ENCODE measurements around the gene MFAP1. TPM values are rescaled to one million over a fixed set of nuclear protein-coding genes. Genes with fewer than 3 reads are reported as not detected.

Gene MFAP1, protein sequence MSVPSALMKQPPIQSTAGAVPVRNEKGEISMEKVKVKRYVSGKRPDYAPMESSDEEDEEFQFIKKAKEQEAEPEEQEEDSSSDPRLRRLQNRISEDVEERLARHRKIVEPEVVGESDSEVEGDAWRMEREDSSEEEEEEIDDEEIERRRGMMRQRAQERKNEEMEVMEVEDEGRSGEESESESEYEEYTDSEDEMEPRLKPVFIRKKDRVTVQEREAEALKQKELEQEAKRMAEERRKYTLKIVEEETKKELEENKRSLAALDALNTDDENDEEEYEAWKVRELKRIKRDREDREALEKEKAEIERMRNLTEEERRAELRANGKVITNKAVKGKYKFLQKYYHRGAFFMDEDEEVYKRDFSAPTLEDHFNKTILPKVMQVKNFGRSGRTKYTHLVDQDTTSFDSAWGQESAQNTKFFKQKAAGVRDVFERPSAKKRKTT
- 18.5 and 23.0 TPM in 2 replicates for total RNA-seq

GRCh38 chr15:43824302-43825246, at the start of gene MFAP1:
TSS of gene MFAP1 (minus strand) at chr15:43824690. CDS start at chr15:43824569, 121 bp downstream.

GRCh38 chr15:43826508-43827341, 2.2 kb upstream of the MFAP1 start, which contains the start of gene WDR76:
TSS of gene WDR76 (plus strand) at chr15:43827002. CDS start at chr15:43827033, 31 bp downstream.

DNA sequence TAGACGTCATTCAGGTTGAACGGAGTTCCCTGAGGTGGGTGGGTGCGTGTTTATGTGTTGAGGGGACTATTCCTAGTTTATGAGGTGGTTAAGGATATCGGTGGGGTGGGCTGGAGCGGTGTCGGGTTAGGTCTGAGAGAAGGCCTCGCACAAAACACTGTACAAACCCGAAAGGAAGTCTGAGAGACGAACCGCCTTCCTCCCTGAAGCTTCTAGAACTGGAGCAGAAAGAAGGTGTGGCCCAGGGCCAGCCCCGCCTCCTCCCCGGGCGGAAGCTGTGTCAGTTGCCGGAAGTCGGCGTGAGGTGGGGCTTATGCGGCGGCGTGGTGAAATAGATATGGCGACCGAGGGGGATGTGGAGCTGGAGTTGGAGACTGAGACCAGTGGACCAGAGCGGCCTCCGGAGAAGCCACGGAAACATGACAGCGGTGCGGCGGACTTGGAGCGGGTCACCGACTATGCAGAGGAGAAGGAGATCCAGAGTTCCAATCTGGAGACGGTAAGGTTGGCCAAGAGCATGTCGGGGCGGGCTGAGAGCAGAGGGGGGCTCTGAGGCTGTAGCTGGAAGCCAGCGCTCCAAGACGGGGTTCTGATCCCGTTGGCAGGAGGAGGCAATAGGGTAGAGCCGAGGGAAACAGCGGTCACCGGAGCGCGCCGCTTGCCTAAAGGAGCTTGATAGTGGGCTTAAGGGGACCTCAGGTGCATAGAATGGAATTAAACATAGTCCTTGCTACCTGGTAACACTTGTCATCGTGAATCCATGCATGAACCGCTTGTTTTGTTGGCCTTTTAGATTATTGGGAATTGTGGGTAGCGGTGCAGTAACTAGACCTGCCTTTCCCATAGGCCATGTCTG, 24.0 kb downstream of the MFAP1 start, which contains the start of gene HYPK:
Gene HYPK, plus strand, starts transcription at position 314 of the 856 bp plus-strand sequence. Its CDS starts 24 bp downstream, at position 338.

DNA sequence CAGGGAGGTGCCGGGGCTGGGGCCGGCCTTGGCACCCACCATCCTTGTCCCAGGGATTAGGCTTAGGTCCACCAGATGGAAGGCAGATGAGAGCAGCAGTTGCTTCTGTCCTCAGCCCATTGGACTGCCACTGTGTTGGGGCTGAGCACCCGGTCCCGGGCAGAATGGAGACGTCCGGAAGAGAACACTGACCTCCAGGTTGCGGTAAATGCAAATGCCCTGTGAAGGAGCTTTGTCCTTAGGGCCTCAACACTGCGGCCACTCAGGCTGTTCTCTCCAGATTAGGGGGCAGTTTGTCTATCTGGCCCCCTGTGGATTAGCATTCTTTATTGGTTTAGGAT, 24.6 kb downstream of the MFAP1 start, which contains the start of gene SERINC4:
Gene SERINC4, minus strand, starts transcription at position 276 of the 341 bp plus-strand sequence. Its CDS starts 234 bp downstream, at position 42.

DNA sequence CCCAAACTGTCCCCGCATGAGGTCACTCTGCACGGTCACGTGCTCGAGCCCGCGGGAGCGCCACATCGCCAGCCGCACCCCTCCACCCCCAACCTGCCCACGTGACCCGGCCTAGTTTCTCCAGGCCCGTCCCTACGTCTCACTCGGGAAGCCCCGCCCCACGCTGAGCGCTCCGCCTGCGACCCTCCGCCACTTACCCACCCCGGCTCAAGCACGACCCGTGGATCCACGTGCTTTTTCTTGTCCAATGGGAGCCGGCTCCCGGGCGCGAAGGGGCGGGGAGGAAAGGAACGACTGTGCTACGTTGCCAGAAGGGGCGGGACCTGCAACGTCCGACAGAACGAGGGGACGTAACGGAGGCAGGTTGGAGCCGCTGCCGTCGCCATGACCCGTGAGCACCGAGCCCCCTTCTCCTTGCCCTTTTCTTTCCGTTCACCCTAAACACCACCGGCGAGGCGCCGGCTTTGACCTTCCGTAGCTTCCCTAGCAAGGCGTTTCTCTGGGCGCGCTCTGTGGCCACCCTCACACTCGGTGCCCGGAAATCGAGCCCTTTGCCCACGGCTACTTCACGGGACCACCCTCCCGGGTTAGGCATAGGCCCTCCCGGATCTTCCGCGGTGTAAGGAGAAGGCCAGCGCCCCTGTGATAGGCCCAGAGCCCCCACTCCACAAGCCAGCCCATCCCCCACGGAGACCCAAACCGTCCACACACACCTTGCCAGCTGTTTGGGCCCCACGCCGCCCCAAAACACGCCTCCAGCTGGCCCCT, 32.3 kb downstream of the MFAP1 start, which contains the start of gene SERF2:
Gene SERF2, plus strand, starts transcription at position 328 of the 768 bp plus-strand sequence. Its CDS starts 57 bp downstream, at position 385.

DNA sequence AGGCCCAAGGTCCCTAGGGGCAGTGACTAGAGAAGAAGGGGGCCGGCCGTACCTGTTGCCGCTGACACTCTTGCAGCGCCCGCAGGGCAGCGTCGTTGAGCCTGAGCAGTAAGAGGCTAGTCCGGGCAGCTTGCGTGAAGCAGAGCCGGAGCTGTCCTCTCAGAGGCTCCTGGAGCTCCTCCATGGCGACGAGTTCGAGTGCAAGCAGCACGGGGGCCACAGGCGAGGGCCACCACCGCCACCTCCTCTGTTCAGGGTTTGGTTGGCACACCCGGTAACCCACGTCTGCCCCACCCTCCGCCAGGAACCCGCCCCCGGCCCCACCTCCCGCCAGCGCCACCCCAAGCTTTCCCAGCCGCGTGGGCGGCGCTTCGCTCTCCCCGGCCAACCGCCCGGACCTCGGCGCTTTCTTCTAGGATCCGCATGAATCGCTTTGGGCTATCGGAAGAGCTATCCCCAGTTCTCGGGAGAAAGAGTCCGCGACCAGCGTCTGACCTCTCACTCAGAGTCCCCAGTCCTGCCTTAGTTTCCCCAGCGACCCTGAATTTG, 47.7 kb downstream of the MFAP1 start, which contains the start of gene ELL3:
Gene ELL3, minus strand, starts transcription at position 249 of the 549 bp plus-strand sequence. Its CDS starts 65 bp downstream, at position 184.

Other genes starting within 250 kb of the MFAP1 start
- gene PPIP5K1, start 234.5 kb downstream of the MFAP1 start, total RNA-seq = 23.7 and 31.9 TPM in 2 replicates
- not detected in 2 replicates for gene CKMT1B, start 230.7 kb downstream of the MFAP1 start, total RNA-seq
- gene STRC, start 205.9 kb downstream of the MFAP1 start, total RNA-seq = 0.17 TPM in 1 of 2 replicates, not detected in the other
- gene CATSPER2, start 175.8 kb downstream of the MFAP1 start, total RNA-seq = 1.3 and 2.0 TPM in 2 replicates
- not detected in 2 replicates for gene CKMT1A, start 130.8 kb downstream of the MFAP1 start, total RNA-seq
- gene PDIA3, start 78.3 kb downstream of the MFAP1 start, total RNA-seq = 1,033 and 1,111 TPM in 2 replicates
- gene ELL3, start 47.7 kb downstream of the MFAP1 start, total RNA-seq = 3.0 and 3.1 TPM in 2 replicates
- 537 and 552 TPM in 2 replicates for gene SERF2, start 32.4 kb downstream of the MFAP1 start, total RNA-seq
- not detected in 2 replicates for gene SERINC4, start 24.5 kb downstream of the MFAP1 start, total RNA-seq
- 4.3 and 5.4 TPM in 2 replicates for gene HYPK, start 24.1 kb downstream of the MFAP1 start, total RNA-seq
- gene WDR76, start 2.3 kb upstream of the MFAP1 start, total RNA-seq = 3.8 and 6.5 TPM in 2 replicates